HG02970 (cell line): ENCODE data around the gene HDAC8.

Experiments
- ATAC-seq: cut with Tn5 transposase; IDR thresholded peaks from one replicate; pipeline ENCODE4 v1.9.1; 2021; ENCODE audit warnings: mild to moderate bottlenecking, moderate library complexity, moderate number of reproducible peaks; ENCODE audit not compliant: unreplicated experiment, low FRiP score

The HDAC8 gene

DNA sequence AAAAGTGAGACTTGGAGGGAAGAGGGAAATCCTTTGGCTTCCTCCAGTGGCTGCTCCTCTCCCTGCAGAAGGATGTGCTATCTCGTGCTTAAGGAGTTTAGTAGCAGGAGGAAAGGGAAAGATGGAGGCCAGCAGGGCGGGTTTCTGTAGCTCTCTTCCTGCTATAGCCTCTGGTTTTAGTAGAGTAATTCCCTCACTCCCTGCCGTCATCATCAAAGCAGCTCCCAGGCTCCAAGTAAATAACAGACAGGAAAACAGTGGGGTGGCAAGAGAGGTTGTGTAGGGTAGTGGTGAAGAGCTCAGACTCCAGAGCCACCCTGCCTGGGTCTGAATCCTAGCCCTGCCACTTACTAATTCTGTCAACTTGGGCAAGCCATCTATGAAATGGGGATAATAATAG lies 185.4 kb downstream of the HDAC8 start:
- ATAC-seq, result no peak

DNA sequence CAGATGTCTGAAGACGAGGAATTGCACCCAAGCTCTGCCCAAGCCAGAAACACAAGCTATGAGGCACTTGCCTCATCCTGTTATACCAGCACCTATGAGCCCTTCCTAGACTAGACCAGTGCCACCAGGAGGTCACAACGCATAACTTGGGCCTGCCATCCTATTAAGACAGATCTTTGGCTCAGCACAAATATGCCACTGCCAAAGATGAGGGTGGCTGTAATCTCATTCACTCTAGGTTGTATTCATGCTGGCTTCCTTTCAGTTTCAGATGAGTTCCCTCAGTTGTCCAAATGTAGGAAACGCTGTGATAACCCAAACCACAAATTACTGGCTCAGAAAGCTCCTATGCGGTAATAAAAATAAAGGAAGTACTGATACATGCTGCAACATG lies 190.4 kb downstream of the HDAC8 start:
- no peak for ATAC-seq

GRCh38 chrX:72381439-72382201 lies 191.0 kb downstream of the HDAC8 start:
- ATAC-seq, result no peak

DNA sequence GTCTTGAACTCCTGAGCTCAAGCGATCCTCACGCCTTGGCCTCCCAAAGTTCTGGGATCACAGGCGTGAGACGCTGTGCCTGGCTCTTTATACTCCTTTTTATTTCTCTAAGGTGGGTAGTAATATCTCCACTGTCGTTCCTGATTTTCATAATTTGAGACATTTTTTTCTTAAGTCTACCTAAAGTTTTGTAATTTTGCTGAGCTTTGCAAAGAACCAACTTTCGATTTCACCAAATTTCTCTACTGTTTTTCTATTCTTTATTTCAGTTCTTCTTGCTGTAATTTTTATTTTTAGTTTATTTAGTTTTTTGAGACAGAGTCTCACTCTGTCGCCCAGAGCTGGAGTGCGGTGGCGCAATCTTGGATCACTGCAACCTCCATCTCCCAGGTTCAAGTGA lies 196.5 kb downstream of the HDAC8 start:
- ATAC-seq, result no peak

GRCh38 chrX:72373136-72373535 lies 199.5 kb downstream of the HDAC8 start:
- ATAC-seq, result no peak

DNA sequence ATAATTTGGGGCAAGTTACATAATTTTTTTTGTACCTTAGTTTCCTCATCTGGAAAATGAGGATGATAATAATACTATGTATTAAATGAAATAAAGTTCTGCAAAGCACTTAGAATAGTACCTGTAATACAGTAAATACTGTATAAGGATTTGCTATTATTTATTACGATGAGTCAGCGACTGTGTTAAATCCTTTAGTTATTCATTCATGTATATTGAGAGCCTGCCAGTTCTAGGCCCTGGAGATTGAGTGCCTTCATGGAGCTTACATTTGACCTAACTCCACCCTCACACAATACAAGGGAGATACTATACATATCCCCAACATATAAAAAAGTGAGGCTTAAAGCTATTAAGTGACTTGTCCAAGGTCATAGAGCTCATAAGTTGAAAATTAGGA lies 199.9 kb downstream of the HDAC8 start:
- ATAC-seq, result no peak

- ATAC-seq, result no peak
Measured at GRCh38 chrX:72371405-72371804, 201.2 kb downstream of the HDAC8 start.

GRCh38 chrX:72368796-72369195 lies 203.8 kb downstream of the HDAC8 start:
- no peak for ATAC-seq

DNA sequence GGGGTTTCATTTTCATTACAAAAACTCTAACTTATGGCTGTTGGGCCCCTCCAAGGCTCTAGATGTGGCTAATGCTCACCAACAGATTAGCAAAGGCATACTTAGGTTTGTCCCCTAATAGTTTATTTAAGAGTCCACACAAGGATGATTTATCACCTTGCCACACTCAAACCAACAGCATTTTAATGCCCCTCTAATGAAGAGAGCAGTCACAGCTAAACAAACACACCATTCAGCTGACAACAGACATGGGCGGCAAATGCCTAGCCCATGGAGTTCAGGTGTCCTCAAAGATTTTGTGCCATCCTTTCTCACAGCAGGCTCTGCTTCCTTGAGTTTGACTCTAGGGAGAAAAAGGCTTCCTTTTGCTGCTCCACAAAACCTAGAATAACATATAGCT lies 205.1 kb downstream of the HDAC8 start:
- no peak for ATAC-seq

- no peak for ATAC-seq
Measured at GRCh38 chrX:72366701-72367454, 205.8 kb downstream of the HDAC8 start.

GRCh38 chrX:72366178-72366577 lies 206.5 kb downstream of the HDAC8 start:
- no peak for ATAC-seq

- no peak for ATAC-seq
Measured at GRCh38 chrX:72365126-72365525, 207.5 kb downstream of the HDAC8 start.

DNA sequence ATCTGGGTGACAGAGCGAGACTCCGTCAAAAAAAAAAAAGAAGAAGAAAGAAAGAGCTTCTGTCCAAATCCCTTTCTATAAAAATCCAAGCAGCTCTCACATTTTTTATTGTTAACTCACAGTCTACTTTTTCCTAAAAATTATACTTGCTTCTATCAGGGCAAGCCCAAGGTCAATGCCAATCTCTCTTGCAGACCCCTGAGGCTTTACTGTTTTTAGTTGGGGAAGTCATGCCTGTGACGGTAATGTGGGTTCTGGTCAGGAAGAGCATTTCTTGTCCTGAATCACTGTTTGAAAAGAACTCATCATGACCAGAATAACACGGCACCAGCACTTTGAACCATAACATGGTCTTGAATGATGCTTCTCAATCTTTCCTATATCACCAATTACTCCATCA lies 212.3 kb downstream of the HDAC8 start:
- no peak for ATAC-seq

- ATAC-seq, result no peak
Measured at GRCh38 chrX:72358313-72358712, 214.3 kb downstream of the HDAC8 start.

GRCh38 chrX:72352786-72353185 lies 219.9 kb downstream of the HDAC8 start:
- ATAC-seq, result no peak

GRCh38 chrX:72351606-72352334 lies 220.9 kb downstream of the HDAC8 start:
- no peak for ATAC-seq

DNA sequence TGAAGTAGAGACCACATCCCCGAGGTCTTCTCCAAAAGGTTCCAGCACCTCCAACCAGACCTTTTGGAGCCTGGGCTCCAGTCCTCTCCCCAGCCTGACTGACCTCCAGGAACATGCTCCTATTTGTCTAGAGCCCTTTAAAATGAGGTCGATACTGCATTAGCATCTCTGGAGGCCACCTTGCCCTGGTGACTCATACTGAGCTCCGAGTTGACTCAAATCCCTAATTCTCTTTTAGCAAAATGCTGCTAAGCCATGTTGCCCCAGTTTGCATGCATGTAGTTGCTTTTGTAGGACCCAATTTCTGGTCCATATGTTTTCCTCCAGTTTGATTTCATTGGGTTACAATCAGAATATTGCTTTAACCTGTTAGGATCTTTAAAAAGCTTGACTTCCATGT lies 223.5 kb downstream of the HDAC8 start:
- no peak for ATAC-seq

GRCh38 chrX:72348247-72348979 lies 224.2 kb downstream of the HDAC8 start:
- no peak for ATAC-seq

DNA sequence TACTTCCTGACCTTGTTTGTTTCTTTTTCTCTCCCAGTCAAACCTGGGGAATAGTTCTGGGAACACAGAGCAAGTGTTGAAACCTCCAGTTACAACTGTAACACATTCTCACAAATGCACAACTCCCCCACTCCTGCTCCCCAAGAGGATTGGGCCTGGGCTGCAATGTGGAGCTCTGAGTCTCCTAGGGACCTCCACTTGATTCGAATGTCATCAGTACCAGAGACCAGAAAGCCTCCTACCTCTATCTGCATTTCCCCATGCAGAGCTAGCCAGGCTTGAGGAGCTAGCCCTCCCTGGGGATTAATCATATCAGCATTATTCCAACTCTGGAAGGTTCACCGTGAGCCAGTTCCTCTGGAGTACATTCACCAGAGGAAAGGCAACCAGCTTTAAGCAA lies 225.3 kb downstream of the HDAC8 start:
- no peak for ATAC-seq

DNA sequence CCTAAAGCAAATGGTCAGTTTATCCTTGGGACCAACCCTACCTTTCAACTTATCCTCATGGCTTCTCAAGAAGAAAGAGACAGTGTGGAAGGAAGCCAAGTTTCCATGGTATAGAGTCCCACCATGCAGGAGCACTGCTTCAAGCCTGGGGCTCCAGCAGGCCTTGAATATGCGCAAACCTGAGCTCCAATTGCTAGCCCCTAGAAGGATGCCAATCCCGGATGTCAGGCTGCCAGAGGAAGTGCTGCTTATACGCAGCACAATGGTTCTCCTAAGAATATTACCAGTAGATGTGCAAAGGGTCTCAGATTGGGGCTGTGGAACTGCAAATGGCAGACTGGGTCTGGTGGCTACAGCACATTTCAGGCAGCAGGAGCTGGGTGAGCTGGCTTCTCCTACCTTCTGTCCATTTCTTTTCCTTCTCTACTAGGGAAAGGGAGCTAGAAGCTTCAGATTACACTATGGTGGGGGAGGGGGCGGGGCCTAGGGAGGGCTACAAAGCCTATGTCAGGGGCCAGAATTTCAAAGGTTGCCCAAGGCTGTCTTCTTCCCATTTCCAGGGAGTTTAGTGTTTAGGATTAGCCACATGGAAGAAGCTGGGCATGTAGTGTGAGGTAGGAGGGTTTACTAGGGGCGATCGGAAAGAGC lies 226.2 kb downstream of the HDAC8 start:
- no peak for ATAC-seq
